ENCODE results near the gene ZNF608.

Gene ZNF608

DNA sequence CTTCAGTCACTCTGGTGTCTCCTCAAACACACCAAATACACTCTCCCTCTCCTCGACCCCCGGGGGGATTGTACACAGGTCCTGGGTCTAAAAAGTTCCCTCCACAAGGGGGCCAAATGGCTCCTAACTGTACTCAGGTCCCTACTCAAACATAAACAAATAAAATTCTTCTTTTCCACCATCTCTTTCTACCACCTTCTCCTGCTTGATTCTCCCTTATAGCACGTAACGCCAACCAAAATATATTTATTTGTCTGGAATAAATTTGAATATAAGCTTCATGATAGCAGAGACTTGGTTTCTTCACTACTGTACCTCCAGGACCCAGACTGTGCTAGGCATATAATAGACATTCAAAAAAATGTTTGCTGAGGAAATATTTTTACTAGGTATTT lies 21.4 kb downstream of the ZNF608 start:
- H3K27me3 ChIP-seq = no peaks in the 10 kb centered on the region
- H3K4me1 ChIP-seq (ENCODE audit: control insufficient read depth in 1 of 2, insufficient read depth in 1 of 2, low read depth in 1 of 2, low read length in 1 of 2) = no peaks in the 10 kb centered on the region
- H3K27ac ChIP-seq = no peak overlapping the region
- no peaks in the 10 kb centered on the region for H3K36me3 ChIP-seq
- no peaks in the 10 kb centered on the region for H3K9me3 ChIP-seq
- H3K4me3 ChIP-seq (ENCODE audit: low read depth in 1 of 2, low read length in 1 of 2) = no peak overlapping the region
- TF ChIP-seq, protein P1, sequence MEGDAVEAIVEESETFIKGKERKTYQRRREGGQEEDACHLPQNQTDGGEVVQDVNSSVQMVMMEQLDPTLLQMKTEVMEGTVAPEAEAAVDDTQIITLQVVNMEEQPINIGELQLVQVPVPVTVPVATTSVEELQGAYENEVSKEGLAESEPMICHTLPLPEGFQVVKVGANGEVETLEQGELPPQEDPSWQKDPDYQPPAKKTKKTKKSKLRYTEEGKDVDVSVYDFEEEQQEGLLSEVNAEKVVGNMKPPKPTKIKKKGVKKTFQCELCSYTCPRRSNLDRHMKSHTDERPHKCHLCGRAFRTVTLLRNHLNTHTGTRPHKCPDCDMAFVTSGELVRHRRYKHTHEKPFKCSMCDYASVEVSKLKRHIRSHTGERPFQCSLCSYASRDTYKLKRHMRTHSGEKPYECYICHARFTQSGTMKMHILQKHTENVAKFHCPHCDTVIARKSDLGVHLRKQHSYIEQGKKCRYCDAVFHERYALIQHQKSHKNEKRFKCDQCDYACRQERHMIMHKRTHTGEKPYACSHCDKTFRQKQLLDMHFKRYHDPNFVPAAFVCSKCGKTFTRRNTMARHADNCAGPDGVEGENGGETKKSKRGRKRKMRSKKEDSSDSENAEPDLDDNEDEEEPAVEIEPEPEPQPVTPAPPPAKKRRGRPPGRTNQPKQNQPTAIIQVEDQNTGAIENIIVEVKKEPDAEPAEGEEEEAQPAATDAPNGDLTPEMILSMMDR (IDR thresholded peaks at IDR 0.05) = no peak

DNA sequence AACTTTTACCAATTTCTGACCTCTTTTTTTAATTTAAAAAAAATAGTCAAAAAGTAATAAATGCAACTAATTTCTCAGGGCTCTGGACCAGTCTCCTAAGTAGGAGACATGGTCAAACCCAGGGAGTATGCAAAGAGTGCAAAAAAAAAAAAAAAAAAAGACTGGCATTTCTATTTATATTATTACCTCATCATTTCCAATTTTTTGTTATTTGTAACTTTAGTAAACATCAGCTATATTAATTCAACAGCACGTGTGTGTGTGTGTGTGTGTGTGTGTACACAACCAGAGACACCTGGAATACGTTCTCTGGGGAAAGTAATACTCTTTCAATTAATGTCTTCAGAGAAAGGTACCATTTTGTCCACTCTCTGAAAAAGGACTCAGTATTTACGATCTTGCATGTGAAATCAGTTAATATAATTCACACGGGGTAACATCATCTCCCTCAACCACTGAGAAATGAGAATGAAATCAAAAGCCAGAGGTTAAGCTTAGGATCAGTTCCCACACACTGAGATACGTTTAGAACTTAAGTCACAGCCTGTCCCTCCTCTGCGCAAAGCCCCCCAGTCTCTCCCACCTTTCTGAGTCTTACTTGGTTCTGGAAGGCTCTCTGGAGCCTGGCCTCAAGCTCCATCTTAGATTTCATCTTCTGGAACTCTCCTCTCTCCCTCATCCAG lies 21.9 kb downstream of the ZNF608 start:
- Histone ChIP-seq H3K27ac (no peak overlapping the region), H3K4me3 (ENCODE audit: low read depth in 1 of 2, low read length in 1 of 2) (no peak overlapping the region), H3K27me3 (no peaks in the 10 kb centered on the region), H3K36me3 (no peaks in the 10 kb centered on the region), H3K4me1 (ENCODE audit: control insufficient read depth in 1 of 2, insufficient read depth in 1 of 2, low read depth in 1 of 2, low read length in 1 of 2) (no peaks in the 10 kb centered on the region), H3K9me3 (no peaks in the 10 kb centered on the region)
- TF ChIP-seq, protein P1 (IDR thresholded peaks at IDR 0.05) = no peak

DNA sequence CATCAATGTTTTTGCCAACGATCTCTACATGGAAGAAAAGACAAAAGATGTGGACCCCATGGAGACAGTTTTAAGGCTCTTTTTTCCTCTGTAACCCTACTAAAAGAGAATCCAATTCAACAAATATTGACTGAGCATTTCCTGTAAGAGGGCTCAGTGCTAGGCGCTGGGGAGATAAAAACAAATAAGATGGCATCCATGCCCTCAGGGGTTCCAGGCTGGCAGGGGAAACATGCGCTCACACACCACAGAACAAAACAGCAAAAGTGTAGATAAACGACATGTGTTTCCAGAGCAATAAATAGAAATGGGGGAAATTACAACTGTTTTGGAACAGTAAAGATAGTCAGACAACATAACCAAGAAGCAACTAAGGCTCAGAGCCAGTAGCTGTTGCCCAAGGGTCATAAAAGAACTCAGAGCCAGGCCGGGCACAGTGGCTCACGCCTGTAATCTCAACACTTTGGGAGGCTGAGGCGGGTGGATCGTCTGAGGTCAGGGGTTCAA lies 25.2 kb downstream of the ZNF608 start:
- Histone ChIP-seq H3K9me3 (no peaks in the 10 kb centered on the region), H3K27me3 (no peaks in the 10 kb centered on the region), H3K4me1 (ENCODE audit: control insufficient read depth in 1 of 2, insufficient read depth in 1 of 2, low read depth in 1 of 2, low read length in 1 of 2) (no peaks in the 10 kb centered on the region), H3K4me3 (ENCODE audit: low read depth in 1 of 2, low read length in 1 of 2) (no peak overlapping the region), H3K27ac (no peak overlapping the region), H3K36me3 (no peaks in the 10 kb centered on the region)
- TF ChIP-seq, protein P1 (IDR thresholded peaks at IDR 0.05) = no peak

GRCh38 chr5:124720593-124720992 lies 25.8 kb downstream of the ZNF608 start:
- no peak overlapping the region for H3K27ac ChIP-seq
- no peaks in the 10 kb centered on the region for H3K36me3 ChIP-seq
- no peaks in the 10 kb centered on the region for H3K4me1 ChIP-seq (ENCODE audit: control insufficient read depth in 1 of 2, insufficient read depth in 1 of 2, low read depth in 1 of 2, low read length in 1 of 2)
- no peaks in the 10 kb centered on the region for H3K9me3 ChIP-seq
- no peak overlapping the region for H3K4me3 ChIP-seq (ENCODE audit: low read depth in 1 of 2, low read length in 1 of 2)
- H3K27me3 ChIP-seq = no peaks in the 10 kb centered on the region
- TF ChIP-seq, protein P1 (IDR thresholded peaks at IDR 0.05) = no peak

GRCh38 chr5:124719113-124719967 lies 27.1 kb downstream of the ZNF608 start:
- Histone ChIP-seq H3K4me3 (ENCODE audit: low read depth in 1 of 2, low read length in 1 of 2) (no peak overlapping the region), H3K4me1 (ENCODE audit: control insufficient read depth in 1 of 2, insufficient read depth in 1 of 2, low read depth in 1 of 2, low read length in 1 of 2) (peaks cover 0 to 2% of the 10 kb centered on the region in 2 experiments), H3K36me3 (no peaks in the 10 kb centered on the region), H3K27ac (no peak overlapping the region), H3K9me3 (no peaks in the 10 kb centered on the region), H3K27me3 (no peaks in the 10 kb centered on the region)
- TF ChIP-seq, protein P1 (IDR thresholded peaks at IDR 0.05) = no peak
